GM12875 (cell line): ENCODE data around the gene KCNB1.

ENCODE experiments used
- H3K4me3 ChIP-seq: one replicate; pipeline ENCODE4 v1.5.1; 2011; ENCODE audit warnings: low read depth, low read length, control low read depth
- CTCF ChIP-seq: IDR thresholded peaks from 2 replicates; pipeline ENCODE4 v1.5.1; 2011; ENCODE audit warnings: low read depth, mild to moderate bottlenecking, control low read depth, inconsistent platforms, low read length, moderate library complexity, borderline replicate concordance; ENCODE audit not compliant: insufficient read depth

Gene KCNB1

DNA sequence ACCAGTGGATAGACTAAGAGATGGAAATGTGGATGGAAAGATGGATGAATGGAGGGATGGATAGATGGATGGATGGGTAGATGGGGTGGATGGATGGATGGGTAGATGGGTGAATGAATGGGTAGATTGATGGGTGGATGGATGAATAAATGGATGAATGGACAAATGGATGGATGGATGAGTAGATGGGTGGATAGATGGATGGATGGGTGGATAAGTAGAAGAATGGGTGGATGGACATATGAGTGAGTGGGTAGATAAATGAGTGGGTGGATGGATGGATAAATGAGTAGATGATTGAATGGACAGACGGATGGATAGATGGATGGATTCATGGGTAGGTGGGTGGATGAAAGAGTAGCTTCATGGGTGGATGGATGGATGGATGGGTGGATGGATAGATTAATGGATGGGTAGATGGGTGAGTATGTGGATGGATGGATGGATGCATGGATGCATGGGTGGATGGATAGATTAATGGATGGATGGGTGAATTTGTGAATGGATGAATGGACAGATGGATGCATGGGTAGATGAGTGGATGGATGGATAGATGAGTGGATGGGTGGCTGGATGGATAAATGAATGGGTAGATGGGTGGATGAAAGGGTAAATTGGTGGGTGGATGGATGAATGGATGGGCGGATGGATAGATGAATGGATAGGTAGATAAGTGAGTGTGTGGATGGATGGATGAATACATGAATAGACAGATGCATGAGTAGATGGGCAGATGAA, 29.5 kb upstream of the KCNB1 start:
- H3K4me3 ChIP-seq: no peak overlapping the region
- TF ChIP-seq CTCF: no peak

- TF ChIP-seq CTCF: no peak
- H3K4me3 ChIP-seq: no peak overlapping the region
Observed at GRCh38 chr20:49510562-49511122, 28.2 kb upstream of the KCNB1 start.

- TF ChIP-seq CTCF: peak; percentile 46; the same call in 1 of the 2 replicates
- no peak overlapping the region for H3K4me3 ChIP-seq
Observed at GRCh38 chr20:49508435-49509199, 26.1 kb upstream of the KCNB1 start.

- no peak overlapping the region for H3K4me3 ChIP-seq
- no peak for TF ChIP-seq CTCF
Observed at GRCh38 chr20:49507741-49508434, 25.4 kb upstream of the KCNB1 start.

DNA sequence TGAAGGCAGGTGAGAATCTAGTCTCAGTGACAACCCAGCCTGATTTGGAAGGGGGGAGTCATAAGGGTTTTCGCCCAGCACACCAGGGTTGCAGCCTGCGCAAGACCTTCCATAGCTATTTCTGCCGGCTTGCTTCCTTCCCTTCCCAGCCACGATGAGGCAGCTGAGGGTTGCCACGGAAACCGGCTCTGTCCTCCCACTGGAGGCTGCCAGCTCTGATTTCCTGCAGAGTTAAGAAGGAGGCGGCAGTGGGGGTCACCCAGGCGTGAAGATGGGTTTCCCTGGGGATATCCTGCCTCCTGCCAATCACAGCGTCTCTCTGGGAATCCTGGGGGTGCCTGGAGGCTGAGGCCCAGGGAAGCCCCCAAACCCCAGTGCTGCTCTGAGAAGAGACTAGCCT, 23.1 kb upstream of the KCNB1 start:
- TF ChIP-seq CTCF: no peak
- H3K4me3 ChIP-seq: no peak overlapping the region

- TF ChIP-seq CTCF: no peak
- H3K4me3 ChIP-seq: no peak overlapping the region
Observed at GRCh38 chr20:49503176-49503575, 20.7 kb upstream of the KCNB1 start.
